NB4 (cell line): ENCODE data around the gene MTMR11.
"Not testable (repeated sequence)": the region's sequence is repeated elsewhere in the genome, so short reads cannot be mapped to it uniquely, and the experiment has no call there.

Source experiments
- DNase-seq: peaks from one replicate; pipeline ENCODE4 v3.0.0; 2010; ENCODE audit warnings: low read depth
- H3K4me3 ChIP-seq: one replicate; pipeline ENCODE4 v1.5.1; 2011; ENCODE audit warnings: mild to moderate bottlenecking, low read depth, low read length, moderate library complexity
- MYC ChIP-seq: IDR thresholded peaks from 2 replicates; pipeline ENCODE4 v1.6.1; 2011; ENCODE audit warnings: low read depth, low read length
- POLR2A ChIP-seq: IDR thresholded peaks from 2 replicates; pipeline ENCODE4 v1.6.1; 2011; ENCODE audit warnings: mild to moderate bottlenecking; ENCODE audit not compliant: insufficient read length; ENCODE audit errors: extremely low read depth
- TF ChIP-seq, protein P1 (sequence below): IDR thresholded peaks from 2 replicates; pipeline ENCODE4 v1.6.1; 2011; ENCODE audit warnings: low read depth, low read length
- TF ChIP-seq, protein P2 (sequence below): IDR thresholded peaks from one replicate; pipeline ENCODE4 v1.5.1; 2012; ENCODE audit warnings: low read depth, low read length

MTMR11 gene

DNA sequence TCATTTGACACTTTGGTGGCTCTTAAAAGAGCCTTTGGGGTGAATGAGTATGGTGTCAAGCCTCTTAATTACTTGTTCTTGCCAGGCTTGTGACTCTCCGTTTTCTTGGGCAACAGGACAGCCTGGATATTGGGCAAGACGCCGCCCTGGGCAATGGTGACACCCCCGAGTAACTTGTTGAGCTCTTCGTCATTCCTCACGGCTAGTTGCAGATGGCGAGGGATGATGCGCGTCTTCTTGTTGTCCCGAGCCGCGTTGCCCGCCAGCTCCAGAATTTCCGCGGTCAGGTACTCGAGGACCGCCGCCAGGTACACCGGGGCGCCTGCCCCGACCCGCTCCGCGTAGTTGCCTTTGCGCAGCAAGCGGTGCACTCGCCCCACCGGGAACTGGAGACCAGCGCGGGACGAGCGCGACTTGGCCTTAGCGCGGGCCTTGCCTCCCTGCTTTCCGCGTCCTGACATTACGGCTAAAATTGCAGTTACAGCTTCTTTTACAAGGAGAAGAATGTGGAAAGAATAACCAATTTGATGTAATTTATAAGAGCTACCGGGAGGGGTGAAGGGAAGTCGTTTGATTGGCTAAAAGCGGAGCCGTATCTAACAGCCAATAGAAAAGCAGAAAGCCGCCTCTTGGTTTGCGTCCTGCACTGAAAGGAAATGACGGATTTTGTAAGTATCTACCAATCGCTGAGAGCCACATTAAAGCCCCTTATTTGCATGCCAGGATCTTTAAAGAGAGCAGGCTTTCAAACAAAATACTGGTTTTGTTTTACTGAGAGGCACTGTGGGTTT is 49.0 kb downstream of the MTMR11 start:
- peak; percentile 97 for DNase-seq
- peak overlapping the region; percentile 83 for H3K4me3 ChIP-seq
- TF ChIP-seq, protein P1, sequence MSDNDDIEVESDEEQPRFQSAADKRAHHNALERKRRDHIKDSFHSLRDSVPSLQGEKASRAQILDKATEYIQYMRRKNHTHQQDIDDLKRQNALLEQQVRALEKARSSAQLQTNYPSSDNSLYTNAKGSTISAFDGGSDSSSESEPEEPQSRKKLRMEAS = no peak
- TF ChIP-seq, protein P2, sequence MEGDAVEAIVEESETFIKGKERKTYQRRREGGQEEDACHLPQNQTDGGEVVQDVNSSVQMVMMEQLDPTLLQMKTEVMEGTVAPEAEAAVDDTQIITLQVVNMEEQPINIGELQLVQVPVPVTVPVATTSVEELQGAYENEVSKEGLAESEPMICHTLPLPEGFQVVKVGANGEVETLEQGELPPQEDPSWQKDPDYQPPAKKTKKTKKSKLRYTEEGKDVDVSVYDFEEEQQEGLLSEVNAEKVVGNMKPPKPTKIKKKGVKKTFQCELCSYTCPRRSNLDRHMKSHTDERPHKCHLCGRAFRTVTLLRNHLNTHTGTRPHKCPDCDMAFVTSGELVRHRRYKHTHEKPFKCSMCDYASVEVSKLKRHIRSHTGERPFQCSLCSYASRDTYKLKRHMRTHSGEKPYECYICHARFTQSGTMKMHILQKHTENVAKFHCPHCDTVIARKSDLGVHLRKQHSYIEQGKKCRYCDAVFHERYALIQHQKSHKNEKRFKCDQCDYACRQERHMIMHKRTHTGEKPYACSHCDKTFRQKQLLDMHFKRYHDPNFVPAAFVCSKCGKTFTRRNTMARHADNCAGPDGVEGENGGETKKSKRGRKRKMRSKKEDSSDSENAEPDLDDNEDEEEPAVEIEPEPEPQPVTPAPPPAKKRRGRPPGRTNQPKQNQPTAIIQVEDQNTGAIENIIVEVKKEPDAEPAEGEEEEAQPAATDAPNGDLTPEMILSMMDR = no peak
- peak; percentile 83 for TF ChIP-seq POLR2A
- peak; percentile 55; the same call in 1 of the 2 replicates for TF ChIP-seq MYC

DNA sequence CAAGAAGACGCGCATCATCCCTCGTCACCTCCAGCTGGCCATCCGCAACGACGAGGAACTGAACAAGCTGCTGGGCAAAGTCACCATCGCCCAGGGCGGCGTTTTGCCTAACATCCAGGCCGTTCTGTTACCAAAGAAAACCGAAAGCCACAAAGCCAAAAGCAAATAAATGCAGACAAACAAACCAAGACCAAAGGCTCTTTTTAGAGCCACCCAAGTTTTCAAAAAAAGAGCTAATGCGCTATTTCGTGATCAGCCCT is 49.6 kb downstream of the MTMR11 start:
- DNase-seq = not testable (repeated sequence)
- H3K4me3 ChIP-seq = peak overlapping the region; percentile 83

DNA sequence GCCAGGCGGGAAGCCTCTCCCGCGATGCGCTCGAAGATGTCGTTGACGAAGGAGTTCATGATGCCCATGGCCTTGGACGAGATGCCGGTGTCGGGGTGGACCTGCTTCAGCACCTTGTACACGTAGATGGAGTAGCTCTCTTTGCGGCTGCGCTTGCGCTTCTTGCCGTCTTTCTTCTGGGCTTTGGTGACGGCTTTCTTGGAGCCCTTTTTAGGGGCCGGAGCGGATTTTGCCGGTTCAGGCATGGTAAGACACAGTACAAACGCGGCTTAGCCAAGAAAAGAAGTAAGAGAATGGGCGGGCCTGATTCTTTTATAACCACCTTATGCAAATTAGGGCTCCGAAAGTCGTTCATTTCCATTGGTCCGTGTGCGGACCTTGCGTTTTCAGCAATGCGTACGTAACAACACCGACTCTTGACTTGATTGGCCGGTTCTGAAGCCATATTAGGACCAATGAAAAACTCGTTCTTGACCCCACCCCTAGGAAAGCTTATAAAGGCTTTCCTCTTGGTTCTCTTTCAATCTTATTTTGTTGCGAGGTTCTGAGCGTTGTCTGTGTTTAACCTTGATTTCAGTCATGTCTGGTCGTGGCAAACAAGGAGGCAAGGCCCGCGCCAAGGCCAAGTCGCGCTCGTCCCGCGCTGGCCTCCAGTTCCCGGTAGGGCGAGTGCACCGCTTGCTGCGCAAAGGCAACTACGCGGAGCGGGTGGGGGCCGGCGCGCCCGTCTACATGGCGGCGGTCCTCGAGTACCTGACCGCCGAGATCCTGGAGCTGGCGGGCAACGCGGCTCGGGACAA is 50.1 kb downstream of the MTMR11 start:
- TF ChIP-seq, protein P2 = no peak
- TF ChIP-seq, protein P1 = no peak; the same call in 1 of the 2 replicates
- TF ChIP-seq POLR2A (peak; percentile 86), MYC (no peak)
- peak overlapping the region; percentile 83 for H3K4me3 ChIP-seq
- peak; percentile 98 for DNase-seq

DNA sequence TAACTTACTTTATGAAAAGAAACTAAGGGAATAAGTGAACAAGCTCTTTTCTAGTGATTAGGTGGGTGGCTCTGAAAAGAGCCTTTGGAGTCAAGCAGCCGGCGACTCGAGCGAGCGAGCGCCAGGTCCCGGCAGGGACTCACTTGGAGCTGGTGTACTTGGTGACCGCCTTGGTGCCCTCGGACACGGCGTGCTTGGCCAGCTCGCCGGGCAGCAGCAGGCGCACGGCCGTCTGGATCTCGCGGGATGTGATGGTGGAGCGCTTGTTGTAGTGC is 50.6 kb downstream of the MTMR11 start:
- DNase-seq = not testable (repeated sequence)
- H3K4me3 ChIP-seq = peak overlapping the region; percentile 80

DNA sequence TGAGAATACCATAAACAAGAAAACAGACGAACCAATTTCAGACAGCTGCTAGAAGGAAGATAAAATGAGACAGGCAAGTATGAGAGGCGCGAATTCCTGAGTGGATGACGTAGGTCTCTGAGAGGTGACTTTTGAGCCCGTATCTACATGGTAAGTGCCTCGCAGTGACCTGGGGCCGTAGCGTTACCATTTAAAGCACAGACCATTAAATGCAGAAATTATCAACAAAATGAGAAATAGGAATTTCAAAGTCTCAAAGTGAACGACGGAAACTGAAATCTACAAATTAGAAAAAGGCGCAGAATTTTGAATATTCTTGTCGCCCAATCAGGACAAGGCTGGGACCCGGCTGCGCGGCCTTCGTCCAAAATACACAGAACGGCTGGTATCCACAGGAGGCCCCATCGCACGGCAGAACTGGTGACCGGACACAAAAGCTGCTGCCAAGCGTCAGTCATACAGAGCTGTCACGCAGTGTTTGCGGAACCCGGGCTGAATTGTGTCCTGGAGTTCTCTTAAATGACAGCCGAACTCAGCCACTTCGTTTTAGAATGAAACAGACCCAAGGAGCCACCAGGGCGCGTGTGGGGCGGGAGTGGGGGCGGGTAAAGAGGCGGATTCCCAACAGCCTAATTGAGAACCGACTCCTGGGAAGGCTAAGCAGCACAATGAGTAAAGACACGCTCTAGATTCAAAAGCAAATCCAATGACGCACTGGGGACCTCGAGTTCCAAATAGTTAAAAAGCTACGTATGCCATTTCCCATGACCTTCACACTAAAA is 51.1 kb downstream of the MTMR11 start:
- TF ChIP-seq, protein P2 = no peak
- no peak; the same call in 1 of the 2 replicates for TF ChIP-seq MYC
- TF ChIP-seq, protein P1 = peak; percentile 59
- peak; percentile 77 for TF ChIP-seq POLR2A
- peak; percentile 90 for DNase-seq
- peak overlapping the region; percentile 80 for H3K4me3 ChIP-seq

DNA sequence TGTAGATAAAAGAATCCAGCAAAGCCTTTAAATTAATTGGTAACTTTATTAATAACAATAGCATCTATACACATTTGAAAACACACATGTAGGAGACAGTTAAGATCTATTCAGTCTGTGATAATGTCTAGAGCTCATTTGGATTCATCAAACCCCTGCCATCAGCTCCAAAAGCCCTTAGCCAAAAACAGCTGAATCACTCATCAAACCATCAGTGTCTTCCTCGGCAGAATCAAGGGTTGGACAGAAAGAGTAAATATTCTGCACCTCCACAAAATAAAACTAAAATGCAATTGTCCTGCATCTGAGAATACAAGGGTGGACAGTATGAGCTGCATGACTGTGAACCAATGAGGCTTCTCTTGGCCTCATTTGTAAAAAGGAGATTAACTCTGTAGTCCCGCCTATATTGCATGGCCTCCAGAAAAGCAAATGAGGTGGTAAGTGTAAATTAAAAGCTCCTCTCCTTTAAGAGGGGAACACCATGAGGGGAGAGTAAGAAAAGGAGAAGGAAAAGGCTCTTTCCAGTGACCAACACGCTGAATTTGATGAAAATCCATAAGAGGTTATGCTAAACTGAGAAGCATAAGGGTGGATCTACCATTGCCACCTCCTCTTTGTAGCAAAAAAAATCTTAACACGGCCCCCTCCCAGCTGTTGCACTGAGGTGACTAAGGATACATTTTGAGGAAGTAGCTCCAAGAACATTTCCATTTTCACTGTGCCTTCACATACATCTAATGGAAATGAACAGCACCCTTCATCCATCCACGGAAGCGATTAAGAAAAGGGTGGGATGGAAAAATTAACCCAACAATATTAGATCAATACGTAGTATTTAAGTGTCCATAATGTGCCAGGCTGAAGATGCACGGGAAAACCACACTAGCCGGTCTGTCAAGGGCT is 52.0 kb downstream of the MTMR11 start:
- peak overlapping the region; percentile 80 for H3K4me3 ChIP-seq
- TF ChIP-seq, protein P1 = peak; percentile 61
- TF ChIP-seq, protein P2 = no peak
- TF ChIP-seq MYC = 0 out of 2 replicates have a peak, but pooled peaks have one; percentile 46
- peak; percentile 87 for DNase-seq
